ENCODE data around the gene FRRS1.

GRCh38 chr1:99661780-99662179 is 104.7 kb downstream of the FRRS1 start:
- TF ChIP-seq CTCF (IDR thresholded peaks at IDR 0.05; ENCODE audit: low read length), result no peak
- no peak for TF ChIP-seq EZH2 (optimal IDR thresholded peaks at IDR 0.05; ENCODE audit: low read depth, low read length)

Data from MM.1S (cell line).